GM19372 (cell line): ENCODE results near the gene CREB1.
"Not testable (repeated sequence)": the region's sequence is repeated elsewhere in the genome, so short reads cannot be mapped to it uniquely, and the experiment has no call there.

ENCODE experiments used
- ATAC-seq: cut with Tn5 transposase; IDR thresholded peaks from one replicate; pipeline ENCODE4 v1.9.1; 2021; ENCODE audit warnings: mild to moderate bottlenecking, low read depth, moderate library complexity; ENCODE audit not compliant: unreplicated experiment

CREB1 gene

DNA sequence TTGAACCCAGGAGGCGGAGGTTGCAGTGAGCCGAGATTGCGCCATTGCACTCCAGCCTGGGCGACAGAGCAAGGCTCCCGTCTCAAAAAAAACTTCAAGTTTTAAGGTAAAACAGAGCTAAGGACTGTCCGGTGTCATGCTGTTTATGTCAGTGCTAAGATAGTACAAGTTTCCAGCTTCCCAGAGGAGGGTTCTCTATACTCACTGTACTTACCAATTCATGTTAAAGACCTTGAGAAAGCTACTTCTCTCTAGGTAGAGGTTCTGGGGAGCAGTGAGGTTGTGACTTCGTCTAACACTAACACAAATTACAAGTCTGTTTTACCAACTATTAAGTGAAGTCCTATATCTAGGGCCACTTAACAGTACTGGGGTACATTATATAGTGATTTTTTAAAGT, 76.6 kb downstream of the CREB1 start:
- no peak for ATAC-seq

DNA sequence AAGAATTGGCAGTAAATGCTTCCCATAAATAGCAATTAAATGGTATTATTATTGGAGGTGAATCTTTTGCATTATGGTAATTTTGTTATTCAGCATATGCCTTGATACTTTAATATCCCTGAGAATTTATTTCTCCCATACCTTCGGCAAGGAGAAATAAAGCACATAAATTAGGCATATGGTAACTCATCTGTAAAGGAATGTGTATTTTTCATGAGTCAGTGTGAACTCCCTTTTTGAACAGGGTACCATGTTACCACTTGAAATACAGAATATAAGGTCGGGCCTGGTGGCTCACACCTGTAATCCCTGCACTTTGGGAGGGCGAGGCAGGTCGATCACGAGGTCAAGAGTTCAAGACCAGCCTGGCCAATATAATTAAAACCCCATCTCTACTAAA, 77.1 kb downstream of the CREB1 start:
- no peak for ATAC-seq

DNA sequence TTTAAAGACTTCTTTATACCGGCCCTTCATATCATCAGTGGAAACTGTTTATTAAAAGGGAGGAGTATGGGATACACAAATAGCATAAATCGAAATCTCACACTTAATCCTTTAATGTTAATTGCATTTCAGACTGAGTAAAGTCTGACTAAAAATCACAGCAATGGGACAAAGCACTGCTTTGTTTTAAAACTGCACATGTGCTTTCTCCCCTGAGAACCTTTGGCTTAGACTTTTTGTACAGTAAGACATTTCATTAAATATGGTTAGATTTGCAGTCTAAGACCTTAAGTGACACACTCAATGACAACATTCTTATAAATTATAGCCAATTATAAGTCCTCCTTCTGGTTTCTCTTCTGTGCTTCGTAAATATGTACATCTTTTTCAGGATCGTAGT, 83.0 kb downstream of the CREB1 start:
- no peak for ATAC-seq

DNA sequence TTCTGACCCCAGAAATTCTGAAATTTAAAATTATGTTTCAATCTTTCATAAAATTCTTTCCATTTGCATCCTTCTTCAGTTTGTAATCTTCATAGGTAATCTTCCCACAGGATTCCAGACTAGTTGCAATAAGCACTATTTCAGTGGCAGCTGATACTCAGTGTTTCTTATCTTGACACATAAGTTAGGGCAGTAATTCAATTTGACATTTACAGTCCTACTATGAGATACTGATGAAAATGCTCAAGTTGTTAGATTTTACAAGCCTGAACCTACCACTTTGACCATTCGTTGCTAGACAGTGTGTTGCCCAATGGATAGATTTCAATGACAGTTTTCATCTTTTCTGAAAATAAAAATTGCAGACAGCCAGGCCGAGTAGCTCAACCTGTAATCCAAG, 85.1 kb downstream of the CREB1 start:
- ATAC-seq = no peak

DNA sequence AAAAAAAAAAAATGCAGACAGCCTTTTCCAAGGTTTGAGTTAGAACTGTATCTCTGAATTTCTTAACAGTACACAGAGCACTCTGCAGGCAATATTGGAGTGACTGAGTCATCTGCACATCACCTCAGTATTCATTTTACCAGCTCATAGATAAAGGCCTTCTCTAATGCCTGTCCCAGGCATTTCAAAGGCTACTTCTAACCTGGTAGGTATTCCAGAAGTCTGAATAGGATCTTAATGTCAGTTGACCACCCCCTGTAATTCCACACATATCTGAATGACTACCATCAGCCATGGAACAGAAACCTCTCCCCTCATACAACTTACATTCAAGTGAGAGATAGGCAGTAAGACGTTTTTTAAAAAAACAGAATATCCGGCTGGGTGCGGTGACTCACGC, 86.4 kb downstream of the CREB1 start:
- no peak for ATAC-seq

DNA sequence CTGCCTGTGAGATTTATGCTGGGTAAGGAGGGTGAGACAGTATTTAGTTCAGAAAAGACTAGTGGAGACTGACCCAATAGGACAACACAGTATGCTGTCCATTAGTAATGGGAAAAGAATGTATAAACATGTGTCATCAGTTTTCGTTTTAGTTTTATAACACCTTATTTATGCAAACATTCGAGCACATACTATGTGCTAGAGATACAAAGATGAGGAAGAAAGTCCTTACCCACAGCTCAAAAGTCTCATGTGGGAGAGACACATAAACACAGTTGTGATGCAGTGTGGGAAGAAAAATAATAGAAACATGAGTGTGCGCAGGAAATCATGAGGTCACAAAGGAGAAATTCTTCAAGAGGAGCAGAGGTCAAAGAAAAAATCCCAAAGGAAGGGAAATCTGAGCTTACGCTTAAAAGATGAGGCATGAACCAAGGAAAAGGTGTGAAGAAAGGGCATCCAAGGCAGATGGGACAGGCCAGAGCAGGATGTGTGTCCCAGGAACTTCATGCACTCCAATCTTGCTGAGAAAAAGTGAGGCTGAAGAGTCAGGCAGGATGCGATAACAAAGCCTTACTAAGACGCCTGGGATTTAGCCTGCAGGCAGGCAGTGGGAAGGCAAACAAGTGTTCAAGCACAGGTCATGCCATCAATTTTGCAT, 87.4 kb downstream of the CREB1 start:
- ATAC-seq = no peak

DNA sequence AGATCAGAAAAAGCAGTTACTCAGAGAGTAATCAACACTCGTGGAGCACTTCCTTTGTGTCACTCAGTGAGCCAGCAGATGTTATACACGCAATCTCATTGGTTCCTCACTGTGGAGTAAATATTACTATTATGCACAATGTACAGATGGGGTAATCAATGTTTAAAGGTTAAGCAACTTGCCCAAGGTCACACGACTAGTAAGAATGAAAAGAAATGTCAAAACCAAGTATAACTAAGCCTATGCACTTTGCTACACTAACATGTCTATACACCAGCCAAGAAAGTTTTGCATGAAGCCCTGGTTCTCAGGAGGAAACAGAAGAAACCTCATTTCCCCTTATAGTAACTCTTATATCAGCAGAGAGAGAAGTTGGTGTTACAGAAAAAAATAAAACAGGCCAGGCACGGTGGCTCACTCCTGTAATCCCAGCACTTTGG, 90.0 kb downstream of the CREB1 start:
- no peak for ATAC-seq

DNA sequence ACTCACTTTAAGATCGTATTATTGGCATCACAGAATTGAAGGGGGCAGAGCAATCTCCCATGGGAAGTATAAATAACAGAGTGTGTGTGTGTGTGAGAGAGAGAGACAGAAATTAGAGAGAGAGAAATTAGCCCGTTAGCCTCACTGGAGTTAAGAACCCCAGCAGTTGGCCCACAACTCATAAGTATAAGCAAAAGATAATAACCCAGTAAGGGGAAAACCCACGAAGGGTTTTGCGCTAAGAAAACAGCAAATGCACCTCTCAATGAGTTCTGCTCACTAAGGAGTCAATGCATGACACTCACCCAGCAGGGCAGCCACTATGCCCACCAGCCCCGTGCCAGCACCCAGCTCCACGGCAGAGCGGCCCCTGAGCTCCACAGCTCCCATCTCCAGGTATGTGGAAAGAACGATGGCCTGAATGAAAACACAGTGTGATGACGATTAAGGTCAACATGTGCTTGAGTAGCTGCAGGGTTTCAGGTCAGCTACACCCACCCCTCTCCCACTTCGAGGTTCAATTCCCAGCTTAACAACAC, 91.8 kb downstream of the CREB1 start:
- ATAC-seq = no peak

DNA sequence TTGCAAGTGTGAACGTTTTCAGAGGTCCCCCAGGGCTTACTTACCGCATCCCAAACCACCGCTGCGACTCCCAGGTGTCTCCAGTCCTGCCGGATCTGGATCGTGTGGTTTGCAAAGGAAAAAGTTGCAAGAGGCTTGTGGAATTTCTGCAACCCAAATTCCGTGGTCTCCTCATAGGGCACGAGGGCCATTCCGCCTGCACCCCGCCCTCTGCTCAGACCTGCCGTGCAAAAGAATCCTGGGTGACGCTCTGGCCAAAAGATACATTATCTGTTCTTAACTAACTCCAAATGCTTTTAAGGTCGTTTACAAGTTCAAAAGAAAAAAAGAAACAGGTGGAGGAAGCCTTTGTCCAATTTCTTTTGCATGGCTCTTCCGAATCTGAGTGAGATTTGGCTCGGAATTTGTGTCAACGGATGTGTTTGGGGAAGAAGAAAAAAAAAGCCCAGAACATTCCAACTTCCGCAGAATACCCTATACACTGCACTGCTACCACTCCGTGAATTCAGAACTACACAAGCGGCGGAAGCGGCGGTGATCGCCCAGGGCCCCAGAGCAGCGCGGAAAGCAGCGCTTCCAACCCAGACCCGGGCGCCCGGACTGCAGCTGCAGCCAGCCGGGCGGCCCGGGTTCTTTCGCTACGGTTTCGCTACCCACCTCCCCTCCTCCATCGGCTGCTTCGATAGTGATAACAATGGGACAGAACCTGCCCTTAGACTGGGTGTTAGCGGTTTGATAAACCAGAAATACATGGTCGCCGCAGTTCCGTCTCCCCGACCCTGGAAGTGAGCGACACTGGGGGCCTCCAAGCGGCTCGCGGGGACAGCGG, 94.6 kb downstream of the CREB1 start:
- peak; percentile 31 for ATAC-seq

DNA sequence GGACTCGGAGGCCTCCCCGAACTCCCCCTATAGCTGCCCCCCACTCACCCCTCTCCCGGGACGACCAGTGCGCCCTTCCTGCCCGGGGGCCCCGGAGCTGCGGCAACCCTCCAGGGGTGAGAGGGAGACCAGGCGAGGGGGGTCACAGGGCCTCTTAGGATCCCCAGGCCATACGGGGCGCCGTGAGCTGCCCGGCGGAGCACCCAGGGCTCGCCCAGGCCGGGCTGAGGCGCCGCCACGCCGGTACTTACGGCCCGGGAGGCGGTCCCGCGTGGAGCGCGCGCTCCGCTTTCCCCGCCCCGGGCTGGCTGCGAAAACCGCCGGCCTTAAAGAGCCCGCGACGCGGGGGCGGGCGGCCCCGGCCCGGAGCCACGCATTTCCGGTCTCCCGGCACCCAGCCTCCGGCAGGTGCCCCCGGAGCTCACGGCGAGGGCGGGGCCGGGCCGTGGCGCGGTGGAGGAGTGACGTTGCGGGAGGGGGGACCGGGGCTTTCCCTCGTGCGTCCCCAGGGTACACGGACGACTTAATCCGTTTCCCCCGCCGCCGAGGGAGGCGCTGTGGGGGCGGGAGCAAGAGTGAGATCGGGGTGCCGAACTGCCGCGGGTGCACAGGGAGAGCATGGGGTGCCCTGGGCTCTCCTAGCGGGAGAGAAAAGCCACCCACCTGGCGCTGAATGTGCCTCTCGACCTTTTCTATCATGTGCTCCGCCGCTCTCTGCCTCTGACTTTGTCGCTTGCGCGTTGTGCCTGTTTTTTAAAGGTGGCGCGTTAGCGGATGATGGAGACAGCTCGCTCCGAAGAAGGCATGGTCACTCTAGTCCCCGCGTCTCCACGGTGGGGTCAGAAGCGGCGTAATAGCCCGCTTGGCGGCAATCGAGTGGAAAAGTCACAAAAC, 95.5 kb downstream of the CREB1 start, which contains the start of gene METTL21A:
Gene METTL21A, minus strand, starts transcription at position 381 of the 894 bp plus-strand sequence. CDS start 1,019 bp downstream, outside the sequence.
- ATAC-seq = peak; percentile 61

DNA sequence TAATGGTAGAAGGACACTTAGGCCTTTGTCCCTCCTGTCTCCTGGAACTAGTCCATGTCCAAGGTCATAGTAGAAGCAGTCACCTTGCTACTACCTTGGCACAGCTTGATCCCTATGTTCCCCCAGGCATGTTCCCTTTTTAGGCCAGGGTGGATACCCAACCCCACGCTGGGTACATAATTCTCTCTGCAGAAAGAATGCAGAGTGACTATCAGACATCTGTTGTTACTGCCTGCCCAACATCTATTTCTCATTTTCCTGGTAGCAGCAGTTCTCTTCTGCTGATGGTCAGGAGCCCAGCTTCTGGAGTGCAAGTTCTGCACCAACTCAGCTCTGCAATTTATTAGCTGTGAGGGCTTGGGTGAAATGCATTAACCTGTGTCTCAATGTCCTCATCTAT, 99.8 kb downstream of the CREB1 start:
- no peak for ATAC-seq

DNA sequence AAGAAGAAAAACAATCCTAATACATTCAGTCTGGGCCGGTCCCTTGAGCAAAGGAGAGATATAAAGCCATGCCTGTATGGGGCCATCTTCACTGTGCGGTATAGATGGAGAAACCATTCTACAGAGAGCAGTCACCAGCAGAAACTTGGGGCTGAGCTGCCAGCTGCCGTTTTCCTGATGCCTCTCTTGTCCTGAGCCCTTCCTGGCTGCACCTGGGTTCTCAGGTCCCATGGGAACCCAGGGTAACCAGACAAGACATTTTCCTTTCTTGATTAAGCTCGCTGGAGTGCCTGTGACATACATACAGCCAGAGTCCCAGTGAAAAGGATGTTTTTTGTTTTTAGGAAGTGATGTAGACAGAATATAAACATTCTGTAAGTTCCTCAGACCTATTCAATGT, 100.7 kb downstream of the CREB1 start:
- ATAC-seq = no peak

DNA sequence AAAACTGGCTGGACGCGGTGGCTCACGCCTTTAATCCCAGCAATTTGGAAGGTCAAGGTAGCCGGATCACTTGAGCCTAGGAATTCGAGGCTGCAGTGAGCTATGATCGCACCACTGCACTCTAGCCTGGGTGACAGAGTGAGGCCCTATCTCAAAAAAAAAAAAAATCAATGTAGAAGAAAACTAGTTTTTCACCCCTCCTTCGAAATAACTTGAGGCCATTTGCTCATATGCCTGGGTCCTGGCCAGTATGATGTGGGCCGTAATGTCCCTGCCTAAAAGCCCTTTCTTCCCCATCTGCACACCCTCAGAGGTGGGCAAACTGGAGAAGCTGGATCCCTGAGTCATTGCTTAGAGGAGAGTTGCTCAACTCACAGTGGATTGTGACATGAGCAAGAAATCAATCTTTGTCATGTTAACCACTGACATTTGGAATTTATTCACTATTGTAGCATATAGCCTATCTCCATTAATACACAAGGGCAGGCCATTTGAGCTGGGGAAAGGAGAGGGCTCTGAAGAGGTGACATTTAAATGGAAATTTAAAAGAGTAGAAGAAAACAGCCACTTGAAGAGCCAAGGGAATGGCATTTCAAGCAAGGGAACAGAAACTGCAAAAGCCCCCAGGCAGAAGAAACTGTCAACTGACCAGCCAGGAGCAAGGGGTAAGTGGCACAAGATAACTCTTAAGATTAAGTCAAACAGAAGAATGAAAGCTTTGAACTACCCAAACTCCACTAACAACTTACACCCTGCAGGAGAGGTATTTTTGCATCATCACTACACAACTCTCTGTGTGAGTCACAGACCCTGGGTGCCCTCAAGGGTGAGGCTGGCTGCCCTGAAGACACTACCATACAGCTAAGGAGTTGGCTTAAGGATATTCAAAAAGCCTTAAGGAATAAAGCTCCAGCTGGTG, 103.1 kb downstream of the CREB1 start:
- ATAC-seq = no peak

DNA sequence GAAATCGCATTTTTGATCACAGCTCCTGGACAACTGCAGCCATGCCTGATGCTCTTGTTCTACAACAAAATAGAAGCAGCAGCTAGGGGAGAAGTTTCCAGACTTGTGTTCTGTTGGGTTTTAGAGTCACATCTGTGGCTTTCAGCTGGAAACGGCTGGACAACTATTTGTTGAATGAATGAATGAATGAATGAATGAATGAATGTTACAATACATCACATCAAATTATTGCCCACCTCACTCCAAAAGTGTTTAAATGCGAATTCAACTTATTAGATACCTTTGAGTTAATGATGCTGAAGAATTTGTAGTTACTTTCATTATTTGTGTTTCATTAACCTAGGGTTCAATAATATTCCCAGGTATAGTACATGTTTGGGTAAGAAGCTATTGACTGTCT, 103.9 kb downstream of the CREB1 start:
- no peak for ATAC-seq

DNA sequence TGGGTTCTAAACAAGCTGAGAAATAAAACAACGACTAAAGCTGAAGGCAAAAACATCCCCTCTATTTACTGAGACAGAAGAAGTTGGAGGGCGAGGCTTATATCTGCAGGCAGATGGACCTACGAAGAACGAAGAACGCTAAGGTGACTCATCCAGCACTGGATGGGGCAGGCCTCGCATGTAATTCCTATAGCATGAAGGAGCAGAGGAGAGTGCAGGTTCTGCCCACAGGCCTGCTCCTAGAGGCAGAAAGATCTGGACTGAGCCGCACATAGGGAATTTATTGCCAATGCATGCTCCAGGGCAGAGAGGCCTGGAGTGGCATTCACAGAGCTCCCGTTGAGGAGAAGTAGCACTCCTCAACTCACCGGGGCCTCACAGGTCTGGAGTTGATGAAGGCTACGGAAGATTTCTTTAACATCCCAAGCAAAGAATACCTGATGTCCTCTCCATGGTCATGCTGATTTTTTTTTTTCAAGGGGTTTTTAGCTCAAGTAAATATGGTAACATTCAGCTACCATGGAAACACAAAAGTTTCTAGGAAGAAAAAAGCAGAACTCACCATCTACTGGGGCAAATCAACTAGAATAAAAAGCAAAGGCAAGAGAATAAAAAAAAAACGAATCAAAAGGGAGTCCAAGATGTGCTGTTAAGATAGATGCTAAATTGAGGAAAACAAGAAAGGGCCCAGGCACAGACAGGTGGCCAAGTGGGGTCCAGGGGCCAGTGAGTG, 105.9 kb downstream of the CREB1 start:
- ATAC-seq = no peak

DNA sequence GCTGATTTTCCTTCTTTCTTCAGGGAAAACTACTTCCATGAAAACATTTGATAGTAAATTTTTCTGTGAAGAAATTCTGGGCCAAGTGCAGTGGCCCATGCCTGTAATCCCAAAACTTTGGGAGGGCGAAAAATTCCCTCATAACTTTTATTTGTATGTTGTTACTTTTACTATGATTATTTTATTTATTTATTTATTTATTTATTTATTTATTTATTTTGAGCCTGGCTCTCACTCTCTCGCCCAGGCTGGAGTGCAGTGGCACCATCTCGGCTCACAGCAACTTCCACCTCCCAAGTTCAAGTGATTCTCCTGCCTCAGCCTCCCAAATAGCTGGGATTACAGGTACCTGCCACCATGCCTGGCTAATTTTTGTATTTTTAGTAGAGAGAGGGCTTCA, 109.5 kb downstream of the CREB1 start:
- ATAC-seq = not testable (repeated sequence)

DNA sequence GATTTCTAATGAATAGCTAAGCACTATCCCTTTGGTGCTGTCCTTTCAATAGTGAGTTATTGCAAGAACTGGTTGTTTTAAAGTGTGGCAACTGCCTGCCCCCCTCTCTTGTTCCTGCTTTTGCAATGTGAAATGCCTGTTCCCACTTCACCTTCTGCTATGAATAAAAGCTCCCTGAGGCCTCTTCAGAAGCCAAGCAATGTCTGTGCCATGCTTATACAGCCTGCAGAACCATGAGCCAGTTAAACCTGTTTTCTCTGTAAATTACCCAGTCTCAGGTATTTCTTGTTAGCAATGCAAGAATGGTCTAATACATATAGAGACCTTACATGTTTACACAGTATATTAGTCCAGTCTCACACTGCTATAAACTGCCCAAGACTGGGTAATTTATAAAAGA, 110.4 kb downstream of the CREB1 start:
- no peak for ATAC-seq

DNA sequence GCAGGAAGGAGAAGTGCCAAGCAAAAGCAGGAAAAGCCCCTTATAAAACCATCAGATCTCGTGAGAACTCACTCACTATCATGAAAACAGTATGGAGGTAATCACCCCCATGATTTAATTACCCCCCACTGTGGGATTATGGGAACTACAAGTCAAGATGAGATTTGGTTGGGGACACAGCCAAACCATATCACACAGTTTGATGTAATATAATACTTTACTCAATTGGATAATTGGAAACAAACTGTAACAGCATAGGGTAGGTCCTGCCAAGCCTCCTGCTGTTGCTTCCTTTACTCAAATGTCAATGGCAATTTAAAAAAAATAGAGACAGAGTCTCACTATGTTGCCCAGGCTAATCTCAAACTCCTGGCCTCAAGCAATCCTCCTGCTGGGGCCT, 110.9 kb downstream of the CREB1 start:
- no peak for ATAC-seq

DNA sequence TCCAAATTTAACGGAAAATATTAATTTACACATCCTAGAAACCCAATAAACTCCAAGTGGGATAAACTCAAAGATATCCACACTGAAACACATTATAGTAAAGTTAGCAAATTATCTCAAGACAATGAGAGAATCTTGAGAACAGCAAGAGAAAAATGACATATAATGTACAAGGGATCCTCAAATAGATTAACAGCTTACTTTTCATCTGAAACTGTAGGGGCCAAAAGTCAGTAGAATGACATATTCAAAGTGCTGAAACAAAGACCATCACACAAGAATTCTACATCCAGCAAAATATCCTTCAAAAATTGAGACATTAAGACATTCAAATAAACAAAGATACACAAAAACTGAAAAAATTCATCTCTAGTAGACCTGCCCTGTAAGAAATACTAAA, 114.1 kb downstream of the CREB1 start:
- no peak for ATAC-seq
